Activated CD4-positive, alpha-beta T cell treated with anti-CD3 and anti-CD28 coated beads, Interleukin-2, amount 50 U/mL, for 4 hours (primary cell): ENCODE results near the gene FAM9C.
"Not testable (repeated sequence)": the region's sequence is repeated elsewhere in the genome, so short reads cannot be mapped to it uniquely, and the experiment has no call there.

Source experiments
- DNase-seq, 2 experiments: peaks; one replicate each; pipeline ENCODE4 v3.0.0-alpha.2; 2020

The FAM9C gene

DNA sequence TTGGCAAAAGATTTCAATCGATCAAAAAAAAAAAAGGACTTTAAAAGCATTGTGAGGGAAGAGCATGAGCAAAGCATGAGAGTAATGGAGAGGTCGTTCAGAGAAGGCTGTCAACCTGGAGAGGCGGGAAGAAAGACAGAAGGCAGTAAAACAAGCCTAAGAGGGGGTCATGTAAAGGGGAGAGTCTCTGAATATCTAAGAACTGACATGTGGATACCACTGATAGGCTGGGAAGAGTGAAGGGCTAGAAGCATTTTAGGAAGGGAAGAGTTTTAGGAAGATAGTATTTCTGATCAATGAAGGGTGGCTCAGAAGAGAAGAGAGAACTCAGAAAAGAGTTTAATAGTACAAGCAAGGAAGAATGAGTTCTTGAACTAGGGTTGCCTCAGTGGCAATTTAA is 7.5 kb downstream of the FAM9C start:
- no peak for DNase-seq

DNA sequence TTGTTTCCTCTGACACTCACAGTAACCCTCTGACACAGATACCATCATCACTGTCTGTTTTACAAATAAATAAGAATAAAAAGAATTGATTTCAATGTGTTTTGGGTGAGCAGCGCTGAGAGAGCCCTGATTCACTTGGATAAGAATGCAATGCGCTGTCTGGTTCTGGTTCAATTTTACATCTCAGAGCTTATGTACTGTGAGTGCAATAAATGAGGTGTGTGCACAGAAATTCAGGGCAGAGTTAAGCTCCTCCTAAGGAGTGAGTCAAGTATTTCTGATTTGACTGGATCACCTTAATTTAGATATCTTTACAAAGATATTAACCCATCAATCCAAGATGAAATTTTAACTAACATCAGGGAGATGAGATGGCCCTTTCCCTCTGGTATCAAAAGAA is 11.2 kb downstream of the FAM9C start:
- DNase-seq, result no peak

DNA sequence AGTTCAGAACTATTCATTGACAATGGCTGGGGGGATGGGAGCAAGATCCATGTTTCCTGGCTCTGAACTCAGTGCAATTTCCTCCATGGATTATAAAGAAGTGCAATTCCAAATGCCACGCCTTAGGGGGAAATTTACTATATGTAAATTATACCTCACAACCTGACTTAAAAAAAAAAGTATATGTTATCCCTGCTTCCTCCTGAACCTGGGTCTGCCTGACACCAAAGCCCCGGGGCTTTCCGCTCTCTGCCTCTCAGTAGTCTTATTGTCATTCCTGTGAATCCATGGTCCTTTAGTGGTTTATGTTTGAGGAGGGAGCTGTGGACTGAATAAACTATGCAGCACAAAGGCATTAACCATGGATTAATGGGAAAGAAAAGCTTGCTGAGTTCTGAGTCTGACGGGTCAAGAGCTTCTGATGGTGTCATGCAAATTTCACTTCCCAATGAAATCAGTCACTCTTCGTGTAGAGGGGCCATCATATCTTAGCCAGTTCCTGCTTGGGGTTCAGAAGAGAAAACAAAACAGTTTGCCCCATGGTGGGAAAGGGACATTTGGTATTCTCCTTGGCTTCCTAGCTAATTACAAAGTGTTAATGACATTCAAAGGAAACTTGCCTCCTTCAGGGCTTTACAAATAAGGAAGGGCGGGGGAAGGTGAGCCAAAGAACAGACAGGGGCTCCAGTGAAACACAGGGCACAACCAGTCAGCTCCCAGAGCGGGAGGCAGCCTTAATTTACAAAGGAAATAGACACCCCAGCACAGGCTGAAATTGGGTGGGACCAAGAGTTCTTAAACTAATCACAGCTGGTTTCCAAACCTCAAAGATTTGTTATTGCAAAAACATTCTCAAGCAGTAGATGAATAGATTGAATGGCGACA is 14.3 kb downstream of the FAM9C start:
- no peak for DNase-seq

DNA sequence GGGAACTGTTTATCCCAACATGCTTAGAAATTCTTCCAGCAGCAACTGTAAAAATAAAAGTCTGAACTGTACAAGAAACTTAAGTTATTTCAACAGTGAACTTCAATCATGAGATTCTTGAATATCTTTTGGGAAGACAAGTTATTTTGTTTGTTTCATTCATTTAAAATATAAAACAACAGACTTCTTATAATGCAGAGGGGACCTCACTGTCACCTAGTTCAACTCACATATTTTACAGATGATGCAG is 14.9 kb downstream of the FAM9C start:
- DNase-seq, result no peak

DNA sequence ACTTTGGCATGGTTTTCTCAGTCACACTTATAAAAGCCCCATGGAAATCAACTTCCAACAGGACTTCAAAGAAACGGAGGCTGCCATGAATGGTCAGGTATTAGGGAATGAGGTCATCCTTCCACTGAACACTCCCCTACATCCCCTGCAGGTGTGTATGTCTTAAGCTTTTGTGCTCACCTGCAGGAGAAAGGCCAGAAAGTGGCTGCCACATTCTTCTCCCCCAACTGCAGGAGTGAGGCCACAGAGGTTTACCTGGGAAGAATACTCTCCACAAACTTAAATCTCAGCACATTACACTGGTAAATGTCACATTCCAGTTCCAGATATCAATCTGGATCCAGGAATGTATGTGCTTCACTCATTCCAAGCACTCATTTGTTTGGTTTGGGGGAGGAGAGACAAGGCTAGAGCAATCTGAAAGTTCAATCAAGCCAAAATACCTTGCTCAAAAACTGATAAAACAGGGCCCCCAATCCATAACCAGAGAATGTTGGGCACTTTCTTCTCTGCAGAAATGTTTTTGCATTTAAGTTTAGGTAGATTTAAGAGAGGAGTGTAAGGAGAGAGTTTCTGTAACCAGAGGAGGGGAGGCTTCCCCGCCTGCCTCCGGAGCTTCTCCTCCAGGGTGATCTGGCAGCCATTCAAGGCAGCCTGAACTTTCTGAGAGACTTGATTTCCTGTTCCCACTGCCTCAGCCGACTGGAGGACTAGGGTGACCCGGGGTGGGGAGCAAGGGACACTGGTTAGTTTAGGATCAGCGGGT is 15.4 kb downstream of the FAM9C start:
- no peak for DNase-seq

DNA sequence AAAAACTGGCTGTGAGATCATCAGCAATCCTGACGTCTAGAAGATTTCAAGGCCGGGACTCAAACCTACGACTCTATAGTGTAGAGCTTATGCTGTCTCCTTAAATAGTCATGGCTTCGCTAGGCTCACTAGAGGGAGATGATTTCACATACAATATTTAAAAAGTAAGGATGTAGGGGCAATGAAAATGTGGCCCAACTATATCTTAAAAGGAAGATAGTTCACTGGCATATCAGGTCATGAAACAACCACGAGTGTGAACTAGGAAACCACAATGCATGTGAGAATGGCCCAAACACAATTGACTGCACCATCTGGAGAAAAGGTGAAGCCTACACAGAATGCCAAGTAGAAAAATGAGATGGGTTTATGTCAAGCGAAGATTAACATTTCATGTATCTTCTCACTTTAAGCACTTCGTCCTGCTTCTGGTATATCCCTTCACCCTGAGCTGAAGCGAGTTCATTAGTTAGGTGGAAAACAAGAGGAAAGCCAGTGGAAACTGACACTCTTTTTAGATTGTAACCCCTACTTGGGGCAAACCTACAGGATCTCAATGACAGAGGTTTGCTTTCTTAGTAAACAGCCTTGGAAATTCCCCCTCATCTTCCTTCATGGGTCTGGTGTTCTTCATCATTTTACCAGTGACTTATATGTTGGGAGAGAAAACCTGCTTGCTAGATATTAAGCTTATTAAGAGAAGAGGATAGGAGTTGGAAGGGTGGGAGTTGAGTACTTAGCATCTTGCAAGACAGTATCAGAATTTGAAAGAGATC is 17.4 kb downstream of the FAM9C start:
- no peak for DNase-seq

DNA sequence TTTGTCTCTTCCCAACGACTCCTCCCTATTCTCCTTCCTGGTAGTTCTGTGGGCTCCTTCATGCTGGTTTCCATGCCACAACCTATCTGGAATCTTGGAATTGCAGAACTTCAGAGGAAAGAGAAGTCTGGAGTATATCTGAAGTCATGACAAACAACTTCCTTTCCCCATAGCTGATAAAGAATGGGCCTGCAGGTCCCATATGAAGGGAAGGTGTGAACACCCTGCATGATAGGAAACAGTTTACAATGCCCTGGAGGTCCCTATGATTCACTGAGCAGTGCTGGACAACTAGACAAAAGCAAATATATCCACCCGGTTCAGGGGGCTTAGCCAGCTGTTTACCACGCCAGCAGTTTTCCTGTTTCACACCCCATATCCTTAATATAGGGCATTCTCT is 19.4 kb downstream of the FAM9C start:
- DNase-seq, result no peak

DNA sequence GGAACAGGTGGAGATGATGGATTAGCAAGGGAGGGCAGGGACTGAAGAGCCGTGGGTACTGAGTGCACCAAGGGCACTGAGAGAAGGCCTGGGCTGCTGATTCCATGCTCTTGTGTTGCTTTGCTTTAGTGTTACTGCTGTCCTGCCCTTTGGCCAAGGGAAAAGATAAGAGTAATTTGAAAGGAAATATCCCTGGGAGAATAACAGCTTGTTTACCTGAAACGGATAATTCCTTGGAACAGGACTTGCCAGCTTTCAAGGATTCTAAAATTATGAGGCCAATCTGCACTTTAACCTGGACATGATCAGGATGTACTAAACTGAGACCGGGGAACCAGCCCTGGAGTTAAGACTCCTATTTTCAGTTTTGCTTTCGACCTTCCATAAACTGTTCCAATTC is 20.4 kb downstream of the FAM9C start:
- DNase-seq, result no peak

DNA sequence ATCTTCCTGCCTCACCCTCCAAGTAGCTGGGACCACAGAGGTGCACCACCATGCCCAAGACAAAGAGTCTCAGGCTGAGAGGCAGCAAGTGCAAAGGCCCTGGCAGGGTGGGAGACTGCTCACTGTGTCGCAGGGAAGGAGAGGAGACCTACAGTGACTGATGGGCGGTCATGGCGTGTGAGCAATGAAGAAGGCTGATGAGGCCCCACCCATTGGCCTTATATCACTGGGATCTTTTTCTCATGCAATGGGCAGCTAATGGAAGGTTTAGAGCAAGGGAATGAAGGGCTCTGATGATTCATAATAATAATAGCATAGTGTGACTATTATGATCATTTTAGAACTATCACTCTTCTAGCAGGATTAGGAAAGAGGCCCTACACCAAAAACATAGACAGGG is 20.9 kb downstream of the FAM9C start:
- DNase-seq, result no peak

DNA sequence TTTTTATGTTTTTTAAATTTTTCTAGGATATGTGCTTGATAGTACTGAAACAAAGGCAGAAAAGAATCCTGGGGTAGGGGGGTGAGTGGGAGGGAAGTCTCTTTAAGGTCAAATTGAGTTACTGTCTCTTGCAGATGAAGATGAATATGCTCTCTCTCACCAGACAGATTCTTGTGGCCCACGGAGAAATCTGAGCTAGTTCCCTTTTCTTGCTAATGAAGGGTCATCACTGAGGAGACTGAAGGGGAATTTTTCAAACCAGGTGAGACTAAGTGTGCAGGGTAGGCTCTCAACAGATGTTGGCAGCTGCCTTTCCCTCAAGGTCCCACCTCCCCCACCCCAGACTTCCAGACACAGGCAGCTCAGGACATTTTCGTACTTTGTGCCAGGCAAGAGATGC is 21.5 kb downstream of the FAM9C start:
- DNase-seq, result no peak

DNA sequence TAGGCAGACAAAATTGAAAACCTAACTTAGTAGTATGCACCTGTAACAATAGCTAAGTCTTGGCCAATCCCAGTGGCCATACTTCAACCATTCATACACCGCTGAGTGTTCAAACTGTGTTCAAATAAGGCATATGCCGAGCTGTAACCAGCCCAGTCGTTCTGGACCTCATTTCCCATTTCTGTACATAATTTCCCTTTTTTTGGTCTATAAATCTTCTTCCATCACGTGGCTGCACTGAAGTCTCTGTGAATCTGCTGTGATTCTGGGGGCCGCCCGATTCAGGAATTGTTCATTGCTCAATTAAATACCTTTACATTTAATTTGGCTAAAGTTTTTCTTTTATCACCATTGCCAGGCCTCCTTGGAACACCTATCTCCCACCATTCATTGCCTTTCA is 27.7 kb downstream of the FAM9C start:
- DNase-seq, result not testable (repeated sequence)

DNA sequence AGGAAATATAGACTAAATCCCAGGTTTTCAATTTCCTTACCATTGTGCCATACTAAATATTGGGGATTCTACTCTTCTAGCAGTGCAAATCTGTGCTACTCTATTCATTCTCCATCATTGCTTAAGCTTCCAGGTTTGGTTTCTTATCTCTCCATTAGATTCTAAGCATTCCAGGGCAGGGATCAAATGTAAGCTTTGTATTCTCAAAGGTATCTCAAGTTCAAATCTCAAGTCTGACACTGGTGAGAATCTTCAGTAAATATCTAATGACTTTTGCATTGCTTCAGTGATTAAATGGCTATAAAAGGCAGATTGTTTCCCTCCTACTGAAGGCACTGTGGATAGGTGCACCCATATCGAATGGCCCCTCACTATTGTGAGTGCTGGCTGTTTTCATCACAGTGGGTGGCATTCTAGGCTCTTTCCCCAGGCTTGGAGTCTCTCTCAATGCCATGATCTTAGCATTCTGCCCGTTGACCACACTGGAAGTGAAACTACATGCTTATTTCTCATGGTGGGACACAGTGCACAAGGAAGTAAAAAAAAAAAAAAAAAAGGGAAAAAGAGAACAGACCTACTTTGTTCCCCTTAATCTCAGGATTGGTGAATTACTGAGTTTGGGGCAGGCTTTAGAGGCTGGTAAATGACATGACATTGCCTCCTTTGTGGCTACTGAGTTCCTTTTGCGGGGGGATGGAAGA is 28.7 kb downstream of the FAM9C start:
- DNase-seq, result no peak

DNA sequence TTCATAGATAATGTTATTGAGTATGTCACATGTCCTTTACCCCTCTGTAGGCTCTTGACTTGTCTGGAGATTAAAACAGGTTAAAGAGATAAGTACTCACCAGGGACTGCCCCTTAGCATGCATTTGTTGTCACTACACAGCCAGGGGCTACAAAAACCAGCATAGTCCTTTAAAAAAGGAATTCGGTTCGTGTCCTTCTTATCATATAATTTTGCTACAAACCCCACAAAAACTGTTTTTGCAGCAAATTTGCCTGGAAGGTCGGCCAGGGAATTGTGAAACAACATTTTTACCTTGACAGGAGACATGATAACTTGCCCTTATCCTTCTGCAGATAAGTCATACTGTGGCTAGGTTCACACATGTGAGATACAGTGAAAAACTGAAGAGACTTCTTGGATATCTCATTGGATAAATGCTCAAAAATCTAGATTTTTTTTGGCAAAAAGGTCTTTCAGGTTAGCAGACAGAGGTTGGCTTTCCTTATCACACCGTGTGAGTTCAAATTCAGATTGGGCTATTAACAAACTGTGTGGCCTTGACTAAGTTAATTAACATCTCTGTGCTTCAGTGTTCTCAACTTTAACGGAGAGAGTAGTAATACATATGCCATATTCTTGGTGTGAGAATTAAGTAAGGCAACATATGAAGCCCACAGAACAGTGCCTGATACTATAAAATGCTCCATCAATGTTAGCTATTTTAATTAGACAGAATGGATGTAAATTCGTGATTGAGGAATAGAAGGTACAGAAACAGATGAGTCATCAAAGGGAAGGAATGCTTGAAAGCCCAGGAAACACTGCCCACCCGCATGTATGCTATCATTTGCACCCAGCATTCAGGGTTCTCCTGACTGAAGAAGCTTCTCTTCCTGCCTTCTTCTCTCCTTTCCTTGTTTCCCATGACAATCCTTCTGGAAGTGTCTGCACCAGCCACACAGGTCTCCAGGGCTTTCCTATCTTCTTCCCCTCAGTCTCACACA is 30.0 kb downstream of the FAM9C start:
- no peak for DNase-seq

DNA sequence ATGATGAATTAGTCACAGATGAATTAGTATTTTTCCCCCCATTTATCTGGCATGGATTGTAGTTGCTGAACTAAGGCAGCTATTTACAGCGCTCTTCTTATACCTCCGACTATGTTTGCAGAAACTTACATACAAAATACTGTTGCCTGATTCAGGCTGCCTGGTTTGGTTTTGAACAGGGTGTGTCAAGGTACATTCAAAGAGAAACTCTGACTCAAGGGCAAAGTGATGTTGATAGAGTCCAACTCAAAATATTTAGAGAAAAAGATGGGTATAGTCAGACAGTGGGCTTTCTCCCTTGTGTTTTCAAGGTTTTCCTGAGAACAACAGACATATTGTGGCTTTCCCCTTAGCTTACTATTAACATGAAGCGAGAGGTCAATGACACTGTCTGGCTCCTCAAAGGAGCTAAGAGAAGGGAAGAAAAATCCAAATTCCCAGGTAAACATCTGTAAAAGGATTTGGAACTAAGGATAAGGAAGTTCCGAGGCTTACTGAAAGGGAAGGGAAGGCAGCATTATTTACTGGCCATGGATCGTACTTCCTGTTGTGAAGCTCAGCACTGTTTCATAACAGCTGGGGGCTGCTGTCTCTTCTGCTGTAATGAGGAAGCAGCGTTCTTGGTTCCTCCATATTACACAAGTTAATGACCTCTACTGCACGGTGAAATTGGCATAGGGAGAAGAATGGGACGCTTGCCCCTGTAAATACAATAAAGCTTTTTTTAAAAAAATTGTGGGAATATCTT is 30.9 kb downstream of the FAM9C start:
- no peak for DNase-seq

DNA sequence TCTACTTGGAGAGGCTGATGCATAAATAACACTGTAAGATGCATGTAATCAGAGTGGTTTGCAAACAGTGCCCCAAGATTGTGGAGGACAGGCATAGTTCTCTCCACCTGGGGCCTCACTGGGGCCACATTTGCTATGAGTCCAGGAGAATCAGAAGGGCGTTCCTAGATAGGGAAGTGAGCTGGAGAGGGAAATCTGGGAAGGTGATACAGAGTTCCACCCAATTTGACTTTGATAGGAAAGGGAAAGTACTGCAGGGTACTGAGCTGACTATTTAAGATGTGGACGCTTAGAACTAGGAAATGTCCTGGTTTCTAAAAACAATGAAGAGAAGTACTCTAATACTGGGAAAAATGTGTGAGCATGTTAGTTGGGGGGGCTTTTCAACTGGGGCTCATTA is 33.9 kb downstream of the FAM9C start:
- no peak for DNase-seq

DNA sequence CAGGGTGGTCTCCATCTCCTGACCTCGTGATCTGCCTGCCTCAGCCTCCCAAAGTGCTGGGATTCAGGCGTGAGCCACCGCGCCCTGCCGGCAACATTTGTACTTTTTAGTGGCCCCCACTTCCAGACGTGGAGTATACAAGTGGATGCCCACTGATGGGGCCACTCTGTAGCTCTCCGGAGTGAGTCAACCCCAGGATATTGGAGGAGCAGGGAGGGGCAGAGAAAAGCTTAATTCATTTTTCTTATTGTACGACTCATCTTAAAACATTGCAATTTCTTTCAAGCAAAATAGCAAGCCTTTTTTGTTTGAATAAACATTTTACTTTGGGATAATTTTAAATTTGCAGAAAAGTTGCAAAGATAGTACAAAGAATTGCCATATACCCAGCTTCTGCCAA is 34.6 kb downstream of the FAM9C start:
- DNase-seq, result no peak

DNA sequence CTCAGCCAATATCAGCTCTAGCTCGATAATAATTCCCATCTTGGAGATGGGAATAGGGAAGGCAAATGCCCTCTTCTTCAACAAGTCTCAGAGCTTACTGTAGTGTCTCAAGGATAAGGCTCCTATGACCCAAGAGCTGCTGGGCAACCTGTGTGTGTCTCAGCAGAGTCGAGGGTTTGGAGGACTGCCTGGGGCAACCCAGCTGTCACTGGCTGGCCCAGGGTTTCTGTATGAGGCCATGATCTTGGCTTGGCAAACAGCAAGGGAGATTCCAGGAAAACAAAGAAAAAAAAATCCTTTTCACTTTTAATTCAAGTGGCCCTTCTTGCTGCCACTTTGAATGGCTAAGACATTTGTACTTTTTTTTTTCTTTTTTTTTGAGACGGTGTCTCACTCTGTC is 35.1 kb downstream of the FAM9C start:
- no peak for DNase-seq

DNA sequence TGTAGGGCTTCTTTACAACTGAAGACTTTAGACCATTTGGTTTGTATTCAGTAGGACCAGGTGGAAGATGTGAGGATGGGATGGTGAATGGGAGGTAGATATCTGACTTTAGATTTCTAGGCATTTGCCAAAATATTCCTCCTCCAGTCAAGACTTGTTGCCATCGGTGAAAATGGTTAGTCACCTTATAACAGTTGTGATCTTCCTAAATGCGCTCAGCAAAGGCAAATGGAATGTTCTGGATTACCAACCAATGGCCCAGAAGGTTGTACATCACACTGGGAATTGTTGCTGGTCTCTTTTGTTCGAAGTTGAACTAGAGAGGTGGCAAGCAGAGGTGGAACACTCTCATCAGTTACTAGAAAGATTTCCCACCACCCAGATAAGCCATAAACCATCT is 35.6 kb downstream of the FAM9C start:
- DNase-seq, result no peak

DNA sequence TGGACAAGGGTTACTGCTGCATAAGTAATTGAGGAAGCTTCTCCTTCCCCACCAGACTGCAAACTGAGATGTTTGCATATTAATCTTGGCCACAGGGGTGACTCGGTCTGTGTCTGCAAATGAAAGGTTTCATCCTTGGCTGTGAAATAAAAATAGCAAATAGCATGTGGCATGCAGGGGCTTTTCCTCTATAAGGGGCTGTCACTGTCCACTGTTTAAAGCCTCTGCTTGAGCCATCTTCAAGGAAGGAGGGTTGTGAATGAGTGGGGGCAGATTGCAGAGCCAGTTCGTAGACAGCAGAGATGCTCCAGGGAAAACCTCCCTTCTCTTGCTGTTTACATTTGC is 36.3 kb downstream of the FAM9C start:
- no peak for DNase-seq

DNA sequence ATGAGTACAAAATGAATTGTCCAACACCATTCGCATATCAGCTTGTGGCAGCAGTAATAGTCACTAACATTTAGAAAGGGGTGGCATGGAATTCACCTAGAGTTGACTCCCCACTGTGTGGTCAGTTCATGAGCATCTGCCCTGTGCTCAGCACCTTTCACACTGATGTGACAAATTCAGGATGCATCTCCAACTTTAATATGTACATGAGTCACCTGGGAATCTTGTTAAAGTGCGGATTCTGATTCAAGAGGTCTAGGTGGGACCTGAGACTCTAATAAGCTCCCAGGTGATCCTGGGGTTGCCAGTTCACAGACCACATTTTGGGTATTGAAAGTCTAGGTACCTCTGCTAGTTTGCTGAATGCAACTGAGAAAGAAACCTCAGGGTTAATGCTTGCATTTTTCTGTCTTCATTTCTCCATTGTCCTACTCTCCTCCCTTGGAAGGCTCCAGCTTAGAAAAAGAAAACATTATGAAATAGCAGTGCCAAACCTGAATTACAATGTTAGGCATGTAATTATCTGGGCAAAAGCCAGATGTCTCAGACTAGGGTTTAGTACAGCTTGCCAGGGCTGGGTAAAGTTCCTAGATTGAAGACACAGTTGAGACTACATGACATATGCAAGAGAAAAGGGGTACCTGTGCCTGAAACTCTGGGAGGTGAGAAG is 36.8 kb downstream of the FAM9C start:
- no peak for DNase-seq
